Left ventricle myocardium inferior (tissue), 1 donor: ENCODE results near the gene AK4. TPM values are rescaled to one million over a fixed set of nuclear protein-coding genes. Genes with fewer than 3 reads are reported as not detected.

Experiments
- DNase-seq: peaks from one replicate; pipeline ENCODE4 v3.0.0-alpha.2; 2020
- H3K27ac ChIP-seq: fragments of 200-600 bp; replicated peaks from 2 replicates; pipeline ENCODE4 v1.8.0; 2021
- H3K27me3 ChIP-seq: fragments of 200-600 bp; 2 replicates; pipeline ENCODE4 v1.8.0; 2021; ENCODE audit warnings: low read depth
- H3K36me3 ChIP-seq: fragments of 200-600 bp; 2 replicates; pipeline ENCODE4 v1.8.0; 2021
- H3K4me1 ChIP-seq: fragments of 200-600 bp; 2 replicates; pipeline ENCODE4 v1.8.0; 2021
- H3K4me3 ChIP-seq: fragments of 200-600 bp; 2 replicates; pipeline ENCODE4 v1.8.0; 2021; ENCODE audit warnings: mild to moderate bottlenecking, moderate library complexity
- H3K9me3 ChIP-seq: fragments of 200-600 bp; replicated peaks from 2 replicates; pipeline ENCODE4 v1.8.0; 2021
- CTCF ChIP-seq: fragments of 200-600 bp; IDR thresholded peaks from 2 replicates; pipeline ENCODE4 v1.8.0; 2021; ENCODE audit warnings: antibody characterized with exemption, mild to moderate bottlenecking, borderline replicate concordance
- intact Hi-C: fragments of 100-400 bp; cut with micrococcal nuclease; formaldehyde crosslinking; loops from one replicate; pipeline ENCODE4 v1.11.0; 2022
- total RNA-seq: library from RNA; stranded (reverse); fragmentation: NEBNext Ultra II Directional; extraction: Animal tissue kit (Norgen Biotek cat#: 25700); gene quantifications from one replicate; pipeline ENCODE4 v1.2.1, GENCODE V29; 2021
- donor health status: DM: no; HTN: yes; CAD: no; lungs with severe emphysema.

The AK4 gene
- total RNA-seq, 1 donor from 2014 or later, result 168 TPM

- no peak for TF ChIP-seq CTCF
- H3K27me3 ChIP-seq, result no peaks in the 10 kb centered on the region
- peaks cover 90% of the 10 kb centered on the region for H3K4me1 ChIP-seq
- peak overlapping the region; percentile 93 for H3K27ac ChIP-seq
- no peaks in the 10 kb centered on the region for H3K36me3 ChIP-seq
- H3K9me3 ChIP-seq, result no peaks in the 10 kb centered on the region
- no peak overlapping the region for H3K4me3 ChIP-seq
- peak; percentile 57 for DNase-seq
- intact Hi-C loops, result no loop called here
These were observed 26.6 kb downstream of the AK4 start for GRCh38 chr1:65174585-65174984.

- no peaks in the 10 kb centered on the region for H3K9me3 ChIP-seq
These were observed 27.4 kb downstream of the AK4 start for GRCh38 chr1:65175171-65176055.

GRCh38 chr1:65176056-65176450 lies 28.1 kb downstream of the AK4 start:
- intact Hi-C loops, result no loop called here
- peak overlapping the region; percentile 93 for H3K27ac ChIP-seq
- no peaks in the 10 kb centered on the region for H3K36me3 ChIP-seq
- H3K4me3 ChIP-seq, result peak overlapping the region; percentile 35
- H3K27me3 ChIP-seq, result no peaks in the 10 kb centered on the region
- H3K4me1 ChIP-seq, result peaks cover 85% of the 10 kb centered on the region
- TF ChIP-seq CTCF, result no peak
- DNase-seq, result no peak
- no peaks in the 10 kb centered on the region for H3K9me3 ChIP-seq

More at GRCh38 chr1:65175171-65176055, 27.4 kb downstream of the AK4 start:
- Histone ChIP-seq H3K4me3 (peak overlapping the region; percentile 35), H3K27me3 (no peaks in the 10 kb centered on the region), H3K36me3 (no peaks in the 10 kb centered on the region), H3K27ac (peak overlapping the region; percentile 93), H3K4me1 (peaks cover 83% of the 10 kb centered on the region)
- DNase-seq, result peak; percentile 66
- intact Hi-C loops, result no loop called here
- peak; percentile 25 for TF ChIP-seq CTCF

GRCh38 chr1:65176591-65176990 lies 28.6 kb downstream of the AK4 start:
- H3K4me1 ChIP-seq, result peaks cover 86% of the 10 kb centered on the region

GRCh38 chr1:65177457-65177856 lies 29.5 kb downstream of the AK4 start:
- peak overlapping the region; percentile 93 for H3K27ac ChIP-seq
- H3K4me1 ChIP-seq, result peaks cover 86% of the 10 kb centered on the region
- H3K27me3 ChIP-seq, result no peaks in the 10 kb centered on the region
- no peak for DNase-seq
- no peak overlapping the region for H3K4me3 ChIP-seq
- H3K36me3 ChIP-seq, result no peaks in the 10 kb centered on the region
- no peak for TF ChIP-seq CTCF
- intact Hi-C loops, result no loop called here
- no peaks in the 10 kb centered on the region for H3K9me3 ChIP-seq

More at GRCh38 chr1:65176591-65176990, 28.6 kb downstream of the AK4 start:
- no peaks in the 10 kb centered on the region for H3K9me3 ChIP-seq
- no peaks in the 10 kb centered on the region for H3K36me3 ChIP-seq
- H3K27ac ChIP-seq, result peak overlapping the region; percentile 93
- H3K27me3 ChIP-seq, result no peaks in the 10 kb centered on the region
- TF ChIP-seq CTCF, result no peak
- DNase-seq, result no peak
- intact Hi-C loops, result no loop called here
- H3K4me3 ChIP-seq, result peak overlapping the region; percentile 35
